ENCODE data around the gene FILIP1. TPM values are rescaled to one million over a fixed set of nuclear protein-coding genes. Genes with fewer than 3 reads are reported as not detected.

Gene FILIP1
- total and polyA plus RNA-seq, 2 of the 8 experiments (the other 6 are each of a cell fraction or from before 2014, with no cell fraction given), result 2.4 to 5.7 TPM

GRCh38 chr6:75490706-75491105 lies 2.9 kb downstream of the FILIP1 start:
- Histone ChIP-seq H3K18ac (ENCODE audit: extremely low read depth, low read length) (no peak overlapping the region), H3K4ac (replicated peaks; ENCODE audit: insufficient read length, low read depth, low read length) (no peak overlapping the region), H2BK20ac (ENCODE audit: low read length) (no peak overlapping the region), H3K14ac (ENCODE audit: insufficient read length) (no peak overlapping the region), H3K9me3 (ENCODE audit: insufficient read depth in 2 of 2, low read depth in 1 of 2, low read length in 1 of 2) (no peaks in the 10 kb centered on the region), H3K23ac (ENCODE audit: insufficient read length) (no peak overlapping the region), H3K23me2 (ENCODE audit: low read depth, low read length) (peaks cover 1% of the 10 kb centered on the region; the same call in 1 of the 2 replicates), H2AFZ (ENCODE audit: low read length) (no peak overlapping the region), H2BK120ac (replicated peaks; ENCODE audit: low read depth, low read length) (no peak overlapping the region), H3K27ac (ENCODE audit: low read depth, low read length) (no peak overlapping the region), H3K27me3 (replicated peaks in 1 of 4; ENCODE audit: control insufficient read depth in 3 of 4, extremely low read depth in 1 of 4, insufficient read depth in 3 of 4, low read length in 3 of 4) (no peaks in the 10 kb centered on the region), H3K79me2 (ENCODE audit: control insufficient read depth in 1 of 2, insufficient read depth in 2 of 2, low read length in 2 of 2) (no peaks in the 10 kb centered on the region), H3K4me3 (ENCODE audit: extremely low read depth in 1 of 4, insufficient read depth in 2 of 4, low read depth in 3 of 4, low read length in 4 of 4) (no peak overlapping the region), H4K91ac (replicated peaks; ENCODE audit: insufficient read length, low read length) (no peak overlapping the region), H2BK12ac (ENCODE audit: low read depth, low read length) (no peak overlapping the region), H4K20me1 (replicated peaks in 1 of 2; ENCODE audit: control insufficient read depth in 1 of 2, insufficient read depth in 2 of 2, low read length in 2 of 2) (no peaks in the 10 kb centered on the region), H3K4me2 (ENCODE audit: insufficient read depth in 1 of 2, low read depth in 2 of 2, low read length in 2 of 2) (no peak overlapping the region), H2AK5ac (ENCODE audit: low read depth, low read length) (no peak overlapping the region), H2BK15ac (ENCODE audit: low read length) (no peak overlapping the region), H4K5ac (ENCODE audit: insufficient read length, low read depth, low read length) (no peak overlapping the region), H2BK5ac (ENCODE audit: low read depth, low read length) (no peak overlapping the region), H3K79me1 (ENCODE audit: low read depth, low read length) (no peaks in the 10 kb centered on the region), H3K4me1 (replicated peaks in 1 of 4; ENCODE audit: control insufficient read depth in 3 of 4, insufficient read depth in 4 of 4, low read length in 3 of 4) (peaks cover 0 to 3% (median 1%) of the 10 kb centered on the region in 4 experiments; a peak in 4 of 7 replicates), H3K56ac (replicated peaks; ENCODE audit: insufficient read length, low read depth, low read length) (no peak overlapping the region), H3K9ac (replicated peaks in 1 of 4; ENCODE audit: extremely low read depth in 1 of 4, low read depth in 3 of 4, low read length in 3 of 4) (no peak overlapping the region; a peak in 1 of 7 replicates), H3K36me3 (ENCODE audit: control insufficient read depth in 2 of 4, insufficient read depth in 4 of 4, low read length in 3 of 4) (no peaks in the 10 kb centered on the region), H4K8ac (ENCODE audit: extremely low read depth, insufficient read depth, low read length) (no peak overlapping the region)
- CTCF ChIA-PET (ENCODE audit: partially characterized antibody), result interaction anchor here (1.3 to 1.7 kb wide), 2 partner anchors 9 to 122 kb away, joined by 5 to 6 read pairs; no protein-coding TSS in a partner anchor
- POLR2A ChIA-PET (ENCODE audit: partially characterized antibody), result no interaction called here
- WGBS, 2 experiments (ENCODE audit: extremely low coverage in 1 of 2, insufficient coverage in 1 of 2, insufficient read length in 1 of 2, insufficient replicate concordance in 2 of 2, low coverage in 1 of 2, low lambda C conversion rate in 2 of 2, missing lambda C conversion rate in 1 of 2), result 93% methylated on average over 3 of the region's 3 CpGs; no CpG with 5 or more reads in 1 of the 2 experiments
- FAIRE-seq (no peak), DNase-seq (ENCODE audit: low read depth in 1 of 2, low spot score in 2 of 2) (no peak)
- TF ChIP-seq HDAC6 (IDR thresholded peaks at IDR 0.05; ENCODE audit: low read depth, low read length), result no peak
- TF ChIP-seq EGR1 (IDR thresholded peaks at IDR 0.05; ENCODE audit: borderline replicate concordance, low read depth, low read length), result no peak

All from H1 (cell line).